HCT116 (cell line): ENCODE measurements around the gene TAPBPL. TPM values are rescaled to one million over a fixed set of nuclear protein-coding genes. Genes with fewer than 3 reads are reported as not detected.

ENCODE experiments used
- ATAC-seq: fragments of 200-7000 bp; cut with Tn5 transposase; 2 replicates; pipeline ENCODE4 v1.9.1; 2020; ENCODE audit warnings: mild to moderate bottlenecking, moderate library complexity
- BruUV-seq: library from RNA; stranded (reverse); fragments of 400-500 nt; replicated peaks from 2 replicates; lab custom pipeline; 2021; lab: Mats Ljungman, UMichigan
- CTCF ChIA-PET: fragments of 300-600 bp; sonication (Branson Sonifier 250); formaldehyde crosslinking; loops from one replicate; lab custom pipeline; 2021; ENCODE audit warnings: antibody characterized with exemption; lab: Charles Lee
- POLR2A ChIA-PET: fragments of 300-600, 350-600 bp; sonication (Branson Sonifier 250); formaldehyde crosslinking; loops from one replicate; lab custom pipeline; 2021; ENCODE audit warnings: antibody characterized with exemption; lab: Charles Lee
- RAD21 ChIA-PET, 2 experiments: fragments of 300-600 bp; sonication (Branson Sonifier 250); formaldehyde crosslinking; loops; one replicate each; lab custom pipeline; 2023; ENCODE audit warnings: low total read pairs in 2 of 2; ENCODE audit not compliant: uncharacterized antibody in 2 of 2, unreplicated experiment in 2 of 2, low non-redundant PET in 1 of 2; lab: Charles Lee
- DNase-seq: peaks from one replicate; pipeline ENCODE4 v3.0.0-alpha.2; 2010; ENCODE audit warnings: low read depth, low spot score
- H2AFZ ChIP-seq: fragments of 200-600 bp; shearing (Covaris generic), sonication (generic); 2 replicates; pipeline ENCODE4 v1.6.1; 2017; ENCODE audit warnings: low read depth, mixed run types, mixed read lengths, antibody characterized with exemption, low read length; ENCODE audit not compliant: poor library complexity, severe bottlenecking
- H3K27ac ChIP-seq: 2 replicates; pipeline ENCODE4 v1.5.1; 2012; ENCODE audit warnings: low read depth, low read length
- H3K27me3 ChIP-seq: fragments of 200-600 bp; sonication (generic); 2 replicates; pipeline ENCODE4 v1.6.1; 2016; ENCODE audit warnings: mixed run types, low read length, mixed read lengths; ENCODE audit not compliant: insufficient read depth
- H3K36me3 ChIP-seq, 2 experiments: fragments of 200-500 bp in 1 of 2; fragments of 200-600 bp in 1 of 2; sonication (Bioruptor generic) in 1 of 2; sonication (generic) in 1 of 2; 2 replicates each; pipeline versions ENCODE4 v1.5.1 to v1.6.1; 2014 to 2016; ENCODE audit warnings: low read length in 2 of 2, inconsistent platforms in 1 of 2, mixed read lengths in 1 of 2, mixed run types in 1 of 2; ENCODE audit not compliant: insufficient read depth in 2 of 2, control insufficient read depth in 1 of 2
- H3K4me1 ChIP-seq, 2 experiments: fragments of 200-600 bp in 1 of 2; sonication (generic) in 1 of 2; 2 replicates each; pipeline versions ENCODE4 v1.5.1 to v1.6.1; 2012 to 2017; ENCODE audit warnings: low read length in 2 of 2, inconsistent platforms in 1 of 2, mild to moderate bottlenecking in 1 of 2, mixed read lengths in 1 of 2, mixed run types in 1 of 2, moderate library complexity in 1 of 2; ENCODE audit not compliant: insufficient read depth in 2 of 2, control insufficient read depth in 1 of 2
- H3K4me2 ChIP-seq: fragments of 200-600 bp; sonication (generic); 2 replicates; pipeline ENCODE4 v1.6.1; 2017; ENCODE audit warnings: mixed run types, low read length, mixed read lengths
- H3K4me3 ChIP-seq, 2 experiments: fragments of 200-600 bp in 1 of 2; sonication (generic) in 1 of 2; replicated peaks in 1 of 2; 2 replicates each; pipeline ENCODE4 v1.5.1; 2011 to 2016; ENCODE audit warnings: low read length in 2 of 2, control low read depth in 1 of 2, low read depth in 1 of 2, mild to moderate bottlenecking in 1 of 2, mixed read lengths in 1 of 2, mixed run types in 1 of 2
- H3K79me2 ChIP-seq: fragments of 200-600 bp; sonication (generic); 2 replicates; pipeline ENCODE4 v1.6.1; 2017; ENCODE audit warnings: mild to moderate bottlenecking, mixed run types, low read length, moderate library complexity, mixed read lengths; ENCODE audit not compliant: insufficient read depth
- H3K9ac ChIP-seq: fragments of 200-600 bp; sonication (generic); 2 replicates; pipeline ENCODE4 v1.6.1; 2016; ENCODE audit warnings: low read length, mixed read lengths
- H3K9me2 ChIP-seq: fragments of 200-600 bp; sonication (generic), shearing (Covaris generic); 2 replicates; pipeline ENCODE4 v1.6.1; 2017; ENCODE audit warnings: mixed run types, mild to moderate bottlenecking, moderate library complexity; ENCODE audit not compliant: insufficient read depth
- H3K9me3 ChIP-seq, 2 experiments: fragments of 200-500 bp in 1 of 2; fragments of 200-600 bp in 1 of 2; sonication (Bioruptor generic) in 1 of 2; sonication (generic) in 1 of 2; 2 replicates each; pipeline ENCODE4 v1.6.1; 2014 to 2017; ENCODE audit warnings: low read length in 2 of 2, mixed read lengths in 2 of 2, inconsistent platforms in 1 of 2, low read depth in 1 of 2, mild to moderate bottlenecking in 1 of 2, mixed run types in 1 of 2, moderate library complexity in 1 of 2; ENCODE audit not compliant: control insufficient read depth in 1 of 2, insufficient read depth in 1 of 2
- H4K20me1 ChIP-seq: fragments of 200-600 bp; sonication (generic), shearing (Covaris generic); 2 replicates; pipeline ENCODE4 v1.6.1; 2017; ENCODE audit warnings: mixed run types, mild to moderate bottlenecking, moderate library complexity; ENCODE audit not compliant: insufficient read depth
- EGR1 ChIP-seq: IDR thresholded peaks from 2 replicates; pipeline ENCODE4 v1.6.1; 2012; ENCODE audit warnings: low read depth
- EZH2 ChIP-seq: fragments of 200-600 bp; sonication (generic); IDR thresholded peaks from 2 replicates; pipeline ENCODE4 v1.6.1; 2017; ENCODE audit warnings: antibody characterized with exemption, mixed run types
- EZH2phosphoT487 ChIP-seq: fragments of 200-600 bp; IDR thresholded peaks from 2 replicates; pipeline ENCODE4 v1.6.1; 2018; ENCODE audit warnings: antibody characterized with exemption, borderline replicate concordance
- JUND ChIP-seq: IDR thresholded peaks from 2 replicates; pipeline ENCODE4 v1.6.1; 2012
- MAX ChIP-seq: IDR thresholded peaks from 2 replicates; pipeline ENCODE4 v1.6.1; 2012
- POLR2A ChIP-seq: IDR thresholded peaks from 2 replicates; pipeline ENCODE4 v1.7.0; 2011; ENCODE audit warnings: borderline replicate concordance; ENCODE audit not compliant: insufficient read depth, insufficient read length; ENCODE audit errors: extremely low read depth
- POLR2AphosphoS5 ChIP-seq: IDR thresholded peaks from 2 replicates; pipeline ENCODE4 v1.6.1; 2011; ENCODE audit warnings: mild to moderate bottlenecking, low read depth, low read length, moderate library complexity
- RAD21 ChIP-seq: IDR thresholded peaks from 2 replicates; pipeline ENCODE4 v1.6.1; 2012; ENCODE audit warnings: low read depth, mild to moderate bottlenecking
- SIN3A ChIP-seq: IDR thresholded peaks from 2 replicates; pipeline ENCODE4 v1.6.1; 2012; ENCODE audit warnings: low read depth
- SP1 ChIP-seq: IDR thresholded peaks from 2 replicates; pipeline ENCODE4 v1.6.1; 2012; ENCODE audit warnings: low read depth
- TCF7L2 ChIP-seq: IDR thresholded peaks from 2 replicates; pipeline ENCODE4 v1.7.0; 2011; ENCODE audit warnings: borderline replicate concordance, inconsistent platforms; ENCODE audit not compliant: insufficient read depth, insufficient read length; ENCODE audit errors: extremely low read depth
- ZBTB33 ChIP-seq: IDR thresholded peaks from 2 replicates; pipeline ENCODE4 v1.6.1; 2011; ENCODE audit warnings: mild to moderate bottlenecking, low read length, moderate library complexity; ENCODE audit not compliant: insufficient replicate concordance; ENCODE audit errors: extremely low read depth
- intact Hi-C: fragments of 100-400 bp; cut with micrococcal nuclease; formaldehyde crosslinking; loops from 2 replicates; pipeline ENCODE4 v1.10.0; 2022
- total RNA-seq: library from RNA; stranded (reverse); gene quantifications from one replicate; pipeline ENCODE4 v1.2.1, GENCODE V29; 2021; ENCODE audit not compliant: unreplicated experiment
- TF ChIP-seq, protein P1 (sequence below): IDR thresholded peaks from 2 replicates; pipeline ENCODE4 v1.6.1; 2012; ENCODE audit warnings: low read depth

The TAPBPL gene
- total RNA-seq, 1 experiment from 2014 or later = 0.54 TPM

GRCh38 chr12:6463216-6463615 lies 11.4 kb downstream of the TAPBPL start:
- ChIA-PET CTCF (no interaction called here), RAD21 (no interaction called here)
- H3K36me3 ChIP-seq = peaks cover 14 to 31% of the 10 kb centered on the region in 2 experiments; a peak in 3 of 4 replicates
- DNase-seq = no peak
- no peak for ATAC-seq
- intact Hi-C loops = no loop called here
- no TSS peak for BruUV-seq
- no peaks in the 10 kb centered on the region for H4K20me1 ChIP-seq
- no peak overlapping the region for H3K4me3 ChIP-seq
- TF ChIP-seq MAX (no peak), EZH2phosphoT487 (no peak), RAD21 (no peak), SIN3A (no peak), SP1 (no peak), POLR2A (no peak), TCF7L2 (no peak), EZH2 (no peak), ZBTB33 (no peak), EGR1 (no peak), POLR2AphosphoS5 (no peak), JUND (no peak)
- TF ChIP-seq, protein P1, sequence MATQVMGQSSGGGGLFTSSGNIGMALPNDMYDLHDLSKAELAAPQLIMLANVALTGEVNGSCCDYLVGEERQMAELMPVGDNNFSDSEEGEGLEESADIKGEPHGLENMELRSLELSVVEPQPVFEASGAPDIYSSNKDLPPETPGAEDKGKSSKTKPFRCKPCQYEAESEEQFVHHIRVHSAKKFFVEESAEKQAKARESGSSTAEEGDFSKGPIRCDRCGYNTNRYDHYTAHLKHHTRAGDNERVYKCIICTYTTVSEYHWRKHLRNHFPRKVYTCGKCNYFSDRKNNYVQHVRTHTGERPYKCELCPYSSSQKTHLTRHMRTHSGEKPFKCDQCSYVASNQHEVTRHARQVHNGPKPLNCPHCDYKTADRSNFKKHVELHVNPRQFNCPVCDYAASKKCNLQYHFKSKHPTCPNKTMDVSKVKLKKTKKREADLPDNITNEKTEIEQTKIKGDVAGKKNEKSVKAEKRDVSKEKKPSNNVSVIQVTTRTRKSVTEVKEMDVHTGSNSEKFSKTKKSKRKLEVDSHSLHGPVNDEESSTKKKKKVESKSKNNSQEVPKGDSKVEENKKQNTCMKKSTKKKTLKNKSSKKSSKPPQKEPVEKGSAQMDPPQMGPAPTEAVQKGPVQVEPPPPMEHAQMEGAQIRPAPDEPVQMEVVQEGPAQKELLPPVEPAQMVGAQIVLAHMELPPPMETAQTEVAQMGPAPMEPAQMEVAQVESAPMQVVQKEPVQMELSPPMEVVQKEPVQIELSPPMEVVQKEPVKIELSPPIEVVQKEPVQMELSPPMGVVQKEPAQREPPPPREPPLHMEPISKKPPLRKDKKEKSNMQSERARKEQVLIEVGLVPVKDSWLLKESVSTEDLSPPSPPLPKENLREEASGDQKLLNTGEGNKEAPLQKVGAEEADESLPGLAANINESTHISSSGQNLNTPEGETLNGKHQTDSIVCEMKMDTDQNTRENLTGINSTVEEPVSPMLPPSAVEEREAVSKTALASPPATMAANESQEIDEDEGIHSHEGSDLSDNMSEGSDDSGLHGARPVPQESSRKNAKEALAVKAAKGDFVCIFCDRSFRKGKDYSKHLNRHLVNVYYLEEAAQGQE = no peak
- TF ChIP-seq, all 23 proteins: peak for 0
- H3K4me2 ChIP-seq = no peak overlapping the region
- POLR2A ChIA-PET = no interaction called here
- no peak overlapping the region for H2AFZ ChIP-seq
- no peaks in the 10 kb centered on the region for H3K27me3 ChIP-seq
- H3K27ac ChIP-seq = no peak overlapping the region
- no peaks in the 10 kb centered on the region for H3K9me2 ChIP-seq
- H3K9ac ChIP-seq = no peak overlapping the region
- no peaks in the 10 kb centered on the region for H3K79me2 ChIP-seq
- H3K4me1 ChIP-seq = no peaks in the 10 kb centered on the region
- no peaks in the 10 kb centered on the region for H3K9me3 ChIP-seq
